Measurements from ENCODE around the gene LRPPRC.

LRPPRC gene

DNA sequence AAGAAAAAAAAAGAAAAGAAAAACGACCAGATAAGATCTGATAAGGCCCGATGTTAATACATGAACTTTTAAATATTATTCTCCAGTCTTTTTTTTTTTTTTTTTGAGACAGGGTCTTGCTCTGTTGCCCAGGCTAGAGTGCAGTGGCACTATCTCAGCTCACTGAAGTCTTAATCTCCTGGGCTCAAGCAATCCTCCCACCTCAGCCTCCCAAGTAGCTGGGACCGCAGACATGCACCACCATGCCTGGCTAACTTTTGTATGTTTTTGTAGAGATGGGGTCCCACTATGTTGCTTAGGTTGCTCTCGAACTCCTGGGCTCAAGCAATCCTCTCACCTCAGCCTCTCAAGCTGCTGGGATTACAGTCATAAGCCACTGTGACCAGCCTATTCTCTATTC lies 158.8 kb downstream of the LRPPRC start:
- Histone ChIP-seq H3K9ac (no peak overlapping the region), H3K36me3 (ENCODE audit: control insufficient read depth, insufficient read depth, low read length) (no peaks in the 10 kb centered on the region), H3K79me2 (no peaks in the 10 kb centered on the region)

More for the DNA sequence above, 158.8 kb downstream of the LRPPRC start:
- Histone ChIP-seq H3K4me2 (ENCODE audit: low read length) (no peak overlapping the region), H3K4me3 (ENCODE audit: low read depth, low read length) (no peak overlapping the region), H3K4me1 (no peaks in the 10 kb centered on the region), H3K27me3 (ENCODE audit: control insufficient read depth, insufficient read depth, low read length) (no peaks in the 10 kb centered on the region), H3K9me3 (ENCODE audit: control insufficient read depth, low read length) (no peaks in the 10 kb centered on the region), H3K27ac (no peak overlapping the region), H2AFZ (no peak overlapping the region)
- TF ChIP-seq, protein P1, sequence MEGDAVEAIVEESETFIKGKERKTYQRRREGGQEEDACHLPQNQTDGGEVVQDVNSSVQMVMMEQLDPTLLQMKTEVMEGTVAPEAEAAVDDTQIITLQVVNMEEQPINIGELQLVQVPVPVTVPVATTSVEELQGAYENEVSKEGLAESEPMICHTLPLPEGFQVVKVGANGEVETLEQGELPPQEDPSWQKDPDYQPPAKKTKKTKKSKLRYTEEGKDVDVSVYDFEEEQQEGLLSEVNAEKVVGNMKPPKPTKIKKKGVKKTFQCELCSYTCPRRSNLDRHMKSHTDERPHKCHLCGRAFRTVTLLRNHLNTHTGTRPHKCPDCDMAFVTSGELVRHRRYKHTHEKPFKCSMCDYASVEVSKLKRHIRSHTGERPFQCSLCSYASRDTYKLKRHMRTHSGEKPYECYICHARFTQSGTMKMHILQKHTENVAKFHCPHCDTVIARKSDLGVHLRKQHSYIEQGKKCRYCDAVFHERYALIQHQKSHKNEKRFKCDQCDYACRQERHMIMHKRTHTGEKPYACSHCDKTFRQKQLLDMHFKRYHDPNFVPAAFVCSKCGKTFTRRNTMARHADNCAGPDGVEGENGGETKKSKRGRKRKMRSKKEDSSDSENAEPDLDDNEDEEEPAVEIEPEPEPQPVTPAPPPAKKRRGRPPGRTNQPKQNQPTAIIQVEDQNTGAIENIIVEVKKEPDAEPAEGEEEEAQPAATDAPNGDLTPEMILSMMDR (IDR thresholded peaks at IDR 0.05), result no peak

All from parathyroid adenoma (tissue), 2 donors.